Activated CD4-positive, CD25-positive, alpha-beta regulatory T cell treated with anti-CD3 and anti-CD28 coated beads, Interleukin-2, amount 50 U/mL, for 72 hours (primary cell): Measurements from ENCODE around the gene BTBD9.

ENCODE experiments used
- DNase-seq: peaks from one replicate; pipeline ENCODE4 v3.0.0; 2021

The BTBD9 gene

DNA sequence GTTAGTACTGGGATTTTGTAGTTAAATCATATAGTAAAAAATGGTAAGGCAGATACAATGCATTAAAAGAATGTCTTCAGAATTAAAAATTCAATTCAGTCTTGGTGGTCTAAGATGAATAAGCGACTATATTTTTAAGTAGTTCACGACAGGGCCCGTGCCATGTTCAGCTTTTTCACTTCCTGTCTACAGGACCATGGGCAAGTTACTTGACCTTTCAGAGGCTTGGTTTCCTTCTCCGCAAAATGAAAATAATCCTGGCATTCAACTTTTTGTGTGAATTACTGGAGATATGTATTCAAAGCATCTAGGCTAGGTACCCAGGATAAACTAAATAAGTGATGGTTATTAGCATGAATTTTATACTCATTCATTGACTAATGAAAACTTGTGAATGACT is 216.0 kb downstream of the BTBD9 start:
- DNase-seq, result no peak

DNA sequence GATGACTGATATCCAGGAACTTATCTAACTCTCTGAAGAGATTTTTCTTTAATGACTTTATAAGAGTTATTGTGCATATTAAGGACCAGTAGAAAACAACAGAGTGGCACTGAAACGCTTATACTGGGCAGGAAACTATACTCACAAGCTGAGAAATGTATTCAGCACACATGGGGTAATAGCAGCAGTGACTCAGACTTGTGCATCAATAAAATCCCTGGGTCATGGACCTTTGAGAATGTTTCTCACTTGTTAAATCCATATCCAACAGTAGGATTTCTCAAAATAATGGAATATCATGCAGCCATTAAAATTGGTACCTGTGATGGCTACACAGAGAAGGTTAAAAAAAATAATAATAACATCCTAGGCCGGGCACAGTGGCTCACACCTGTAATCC is 219.5 kb downstream of the BTBD9 start:
- DNase-seq, result no peak

DNA sequence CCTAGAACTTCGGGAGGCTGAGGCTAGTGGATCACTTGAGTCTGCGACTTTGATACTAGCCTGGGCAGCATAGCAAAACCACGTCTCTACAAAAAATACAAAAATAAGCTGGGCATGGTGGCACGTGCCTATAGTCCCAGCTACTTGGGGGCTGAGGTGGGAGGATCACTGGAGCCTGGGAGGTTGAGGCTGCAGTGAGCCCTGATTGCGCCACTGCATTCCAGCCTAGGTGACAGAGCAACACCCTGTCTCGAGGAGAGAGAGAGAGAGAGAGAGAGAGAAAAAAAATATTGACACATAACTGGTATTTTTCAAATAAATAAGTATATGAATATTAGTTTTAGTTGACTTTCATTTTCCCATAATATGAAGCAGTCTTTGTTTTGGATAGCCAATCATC is 222.2 kb downstream of the BTBD9 start:
- DNase-seq, result no peak

DNA sequence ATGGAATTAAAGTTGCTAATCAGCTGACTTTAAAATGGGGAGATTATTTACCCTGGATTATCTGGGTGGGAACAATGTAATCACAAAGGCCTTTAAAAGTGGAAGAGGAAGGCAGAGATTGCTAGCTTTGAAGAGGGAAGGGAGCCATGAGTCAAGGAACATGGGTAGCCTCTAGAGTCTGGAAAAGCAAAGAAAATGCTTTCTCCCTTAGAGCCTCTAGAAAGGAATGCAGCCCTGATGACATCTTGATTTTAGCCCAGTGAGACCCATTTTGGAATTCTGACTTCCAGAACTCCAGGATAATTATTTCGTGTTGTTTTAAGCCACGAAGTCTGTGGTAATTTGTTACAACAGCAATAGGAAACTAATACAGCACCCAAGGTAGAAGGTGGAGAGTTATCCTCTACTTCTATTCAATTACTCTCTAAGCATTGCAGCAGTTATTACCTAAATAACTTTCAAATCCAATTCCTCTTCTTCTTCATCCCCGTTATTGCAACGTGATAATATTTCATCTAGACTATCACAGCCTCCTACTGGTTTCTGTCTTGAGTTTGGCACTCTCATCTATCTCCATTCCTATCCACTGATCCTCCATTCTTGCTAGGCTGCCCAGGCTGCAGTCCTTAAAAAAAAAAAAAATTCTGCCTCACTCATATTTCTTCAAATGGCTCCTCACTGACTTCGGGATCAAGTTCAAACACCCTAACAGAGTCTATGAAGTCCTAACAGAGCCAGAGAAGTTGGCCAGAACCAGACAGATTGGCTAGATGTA is 224.3 kb downstream of the BTBD9 start:
- no peak for DNase-seq

DNA sequence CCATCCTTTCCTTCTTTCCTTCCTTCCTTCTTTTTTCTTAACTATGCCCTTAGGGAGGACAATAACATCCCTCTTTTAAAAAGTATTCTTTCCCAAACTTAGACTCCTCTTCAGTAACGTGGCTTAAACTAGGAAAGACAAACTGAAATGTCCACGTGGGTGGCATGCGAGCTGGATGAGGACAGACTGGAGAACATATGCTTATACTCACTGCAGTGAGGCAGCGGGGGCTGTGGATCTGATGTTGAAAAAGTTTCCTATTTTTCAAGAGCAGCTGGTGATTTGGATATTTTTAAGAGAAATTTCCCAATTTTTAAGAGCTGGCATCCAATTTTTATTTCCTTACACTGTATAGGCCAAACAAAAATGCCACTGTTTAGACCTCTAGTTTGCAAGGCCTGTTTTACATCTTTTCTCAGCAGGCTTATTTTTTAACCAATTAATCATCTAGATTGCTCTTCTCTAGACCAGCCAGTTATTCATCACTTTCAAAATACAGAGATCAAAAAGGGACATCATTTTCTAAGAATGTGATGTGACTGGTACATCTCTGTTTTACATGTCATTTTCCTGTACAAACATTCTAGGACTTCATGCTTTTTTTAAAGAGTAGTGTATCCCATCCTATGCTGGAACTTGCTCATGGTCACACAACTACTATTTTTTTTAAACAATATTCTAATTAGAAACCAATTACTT is 226.5 kb downstream of the BTBD9 start:
- no peak for DNase-seq

DNA sequence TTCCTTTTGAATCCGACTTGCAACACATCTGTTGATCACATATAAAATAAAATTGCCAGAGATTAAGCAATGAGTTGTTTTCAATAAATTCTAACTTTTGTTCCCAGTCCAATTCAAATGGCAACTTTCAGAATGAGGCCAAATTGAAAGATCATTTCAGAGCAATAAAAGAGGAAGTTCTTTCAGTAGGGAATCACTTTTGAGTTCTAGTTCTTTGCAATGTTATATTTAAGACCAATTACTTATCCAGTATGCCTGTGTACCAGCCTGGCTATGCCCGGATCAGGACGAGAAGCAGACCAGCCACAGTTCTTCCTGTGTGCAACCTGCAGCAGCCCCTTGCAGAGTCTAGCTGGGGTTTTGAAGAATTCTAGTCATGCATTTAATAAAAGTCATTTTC is 232.5 kb downstream of the BTBD9 start:
- DNase-seq, result no peak

DNA sequence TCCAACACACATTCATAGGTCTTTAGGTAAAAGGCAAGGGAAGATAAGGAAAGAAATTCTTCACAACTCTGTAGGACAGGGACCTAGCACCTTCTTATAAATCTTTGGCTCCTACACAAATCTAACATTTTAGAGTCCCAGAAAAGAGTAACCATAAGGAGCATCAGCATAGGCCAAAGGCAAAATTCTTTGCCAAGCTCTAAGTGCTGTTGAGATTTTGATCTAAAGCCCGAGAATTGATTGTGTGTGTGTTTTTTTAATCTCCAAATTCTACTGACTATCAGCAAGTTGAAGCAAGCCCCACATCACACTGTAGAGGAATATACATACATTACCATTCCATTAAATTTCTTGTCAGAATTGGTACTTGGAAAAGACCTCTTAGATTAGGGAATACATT is 233.6 kb downstream of the BTBD9 start:
- no peak for DNase-seq

DNA sequence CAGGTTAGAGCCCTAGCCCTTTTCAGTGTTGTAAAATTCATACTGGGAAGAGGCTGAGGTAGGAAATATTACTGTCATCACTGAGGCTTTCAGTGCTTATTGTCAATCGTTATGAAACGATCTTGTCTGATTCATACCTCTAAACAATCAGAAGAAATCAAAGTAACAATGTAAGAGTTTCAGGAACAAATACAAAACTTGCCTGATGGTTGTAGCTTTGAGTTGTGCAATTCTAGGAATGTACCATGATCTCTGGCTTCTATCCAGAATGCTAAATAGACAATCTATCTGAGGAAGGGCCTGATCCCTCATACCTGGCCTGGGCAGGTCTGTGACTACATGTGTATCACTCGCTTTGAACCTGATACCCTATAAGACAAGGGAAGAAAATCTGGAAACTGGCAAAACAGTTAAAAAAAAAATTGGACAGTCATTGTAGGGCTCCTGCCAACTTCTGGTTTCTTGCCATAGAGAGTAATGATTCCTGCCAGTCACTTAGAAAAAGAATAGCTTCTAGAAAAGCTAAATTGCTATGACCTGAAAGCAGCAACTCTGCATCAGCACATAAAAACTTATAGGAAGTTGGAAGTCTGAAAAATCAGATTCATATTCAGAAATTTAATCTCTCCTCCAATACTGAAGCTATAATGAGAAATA is 234.7 kb downstream of the BTBD9 start:
- DNase-seq, result no peak

DNA sequence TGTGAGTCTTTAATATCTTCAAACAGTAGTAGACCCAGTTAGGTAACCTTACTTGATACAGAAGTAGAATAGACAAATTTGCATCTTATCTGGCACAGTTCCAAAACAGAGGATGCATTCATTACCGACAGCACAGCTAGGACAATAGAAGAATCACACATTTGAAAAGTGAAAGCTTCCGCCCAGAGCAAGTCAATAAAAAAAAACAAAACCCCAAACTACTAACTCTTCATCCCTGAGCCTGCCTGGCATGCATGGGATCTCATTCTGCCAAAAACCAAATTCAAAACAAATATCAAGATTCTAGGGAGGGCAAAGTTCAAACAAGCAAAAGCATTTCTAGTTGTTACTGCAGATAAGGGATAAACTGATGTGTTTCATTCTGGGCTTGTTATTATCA is 235.4 kb downstream of the BTBD9 start:
- no peak for DNase-seq

DNA sequence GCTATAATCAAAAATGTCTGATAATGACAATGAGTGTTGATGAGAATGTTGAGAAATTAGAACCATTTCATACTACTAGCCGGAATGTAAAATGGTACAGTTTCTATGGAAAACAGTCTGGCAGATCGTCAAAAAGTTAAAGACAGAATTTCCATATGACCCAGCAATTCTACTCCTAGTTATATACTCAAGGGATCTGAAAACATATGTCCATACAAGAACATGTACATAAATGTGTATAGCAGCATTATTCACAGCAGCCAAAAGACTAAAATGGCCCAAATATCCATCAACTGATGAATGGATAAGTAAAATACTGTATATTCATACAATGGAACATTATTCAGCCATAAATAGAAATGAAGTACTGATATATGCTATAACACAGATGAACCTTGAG is 236.2 kb downstream of the BTBD9 start:
- DNase-seq, result no peak

DNA sequence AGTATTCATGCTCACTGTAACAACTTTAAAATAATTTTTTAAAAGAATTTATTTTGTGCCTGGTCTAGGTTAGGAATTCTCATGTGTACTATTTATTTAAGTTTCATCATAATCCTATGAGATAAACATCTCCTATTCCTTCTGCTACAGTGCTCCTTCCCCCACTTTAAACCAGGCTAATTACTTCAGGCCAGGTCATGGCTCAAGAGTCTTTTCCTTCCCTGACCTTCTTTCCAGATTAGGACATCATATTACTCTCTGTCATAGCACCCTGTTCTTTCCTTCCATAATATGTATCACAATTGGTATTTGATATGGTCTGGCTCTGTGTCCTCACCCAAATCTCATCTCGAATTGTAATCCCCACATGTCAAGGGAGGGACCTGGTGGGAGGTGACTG is 239.0 kb downstream of the BTBD9 start:
- no peak for DNase-seq

DNA sequence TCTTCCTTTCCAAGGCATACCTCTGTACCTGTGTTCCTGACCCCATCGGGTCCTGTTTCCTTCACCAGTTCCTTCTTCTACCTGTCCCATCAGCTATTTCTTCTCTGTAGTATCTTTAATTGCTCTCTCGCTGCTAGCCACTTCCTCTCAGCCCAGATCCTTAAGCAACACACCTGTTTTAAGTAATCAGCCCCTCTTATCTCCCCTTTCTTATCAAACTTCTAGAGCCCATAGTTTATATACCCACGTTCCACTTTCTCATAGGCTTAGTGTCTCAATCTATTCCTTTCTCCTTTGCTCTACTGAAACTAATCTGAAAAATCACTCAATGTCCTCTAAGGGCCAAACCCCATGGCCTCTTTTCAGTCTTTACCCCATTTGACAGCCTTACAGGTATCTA is 239.6 kb downstream of the BTBD9 start:
- DNase-seq, result no peak

DNA sequence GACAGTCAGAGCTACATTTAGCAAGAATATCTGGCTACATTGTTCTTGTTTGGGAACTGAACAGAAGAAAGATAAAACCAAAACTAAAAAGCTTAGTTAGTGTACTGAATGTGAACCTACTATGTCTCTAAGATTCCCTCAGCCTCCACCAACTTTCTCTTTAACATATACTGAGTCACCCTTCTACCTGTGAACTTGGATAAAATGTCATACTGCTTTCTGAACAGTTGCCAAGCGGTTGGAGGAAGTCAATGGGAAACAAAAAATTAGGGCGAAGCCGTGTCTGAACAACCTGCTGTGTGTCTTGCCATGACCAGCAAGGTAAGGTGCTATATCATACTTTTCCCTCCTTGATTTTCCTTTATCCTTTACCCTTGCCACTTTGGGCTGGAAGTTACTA is 243.5 kb downstream of the BTBD9 start:
- no peak for DNase-seq

DNA sequence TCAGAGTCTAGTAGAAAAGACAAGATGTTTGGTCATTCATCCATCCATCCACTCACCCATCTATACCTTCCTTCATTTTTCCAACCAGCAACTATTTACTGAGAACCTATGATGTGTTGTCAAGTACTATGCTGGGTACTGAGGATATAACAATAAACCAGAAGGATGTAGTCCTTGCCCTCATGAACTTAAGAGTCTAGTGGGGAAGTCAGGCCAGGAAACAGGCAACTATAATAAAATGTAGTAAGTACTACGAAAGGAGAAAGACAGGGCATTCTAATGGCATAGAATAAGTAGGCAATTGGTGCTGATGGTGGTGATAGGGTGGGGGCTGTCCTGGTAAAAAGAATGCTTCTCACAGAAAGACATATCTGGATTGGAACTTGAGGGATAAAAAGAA is 245.7 kb downstream of the BTBD9 start:
- DNase-seq, result no peak

DNA sequence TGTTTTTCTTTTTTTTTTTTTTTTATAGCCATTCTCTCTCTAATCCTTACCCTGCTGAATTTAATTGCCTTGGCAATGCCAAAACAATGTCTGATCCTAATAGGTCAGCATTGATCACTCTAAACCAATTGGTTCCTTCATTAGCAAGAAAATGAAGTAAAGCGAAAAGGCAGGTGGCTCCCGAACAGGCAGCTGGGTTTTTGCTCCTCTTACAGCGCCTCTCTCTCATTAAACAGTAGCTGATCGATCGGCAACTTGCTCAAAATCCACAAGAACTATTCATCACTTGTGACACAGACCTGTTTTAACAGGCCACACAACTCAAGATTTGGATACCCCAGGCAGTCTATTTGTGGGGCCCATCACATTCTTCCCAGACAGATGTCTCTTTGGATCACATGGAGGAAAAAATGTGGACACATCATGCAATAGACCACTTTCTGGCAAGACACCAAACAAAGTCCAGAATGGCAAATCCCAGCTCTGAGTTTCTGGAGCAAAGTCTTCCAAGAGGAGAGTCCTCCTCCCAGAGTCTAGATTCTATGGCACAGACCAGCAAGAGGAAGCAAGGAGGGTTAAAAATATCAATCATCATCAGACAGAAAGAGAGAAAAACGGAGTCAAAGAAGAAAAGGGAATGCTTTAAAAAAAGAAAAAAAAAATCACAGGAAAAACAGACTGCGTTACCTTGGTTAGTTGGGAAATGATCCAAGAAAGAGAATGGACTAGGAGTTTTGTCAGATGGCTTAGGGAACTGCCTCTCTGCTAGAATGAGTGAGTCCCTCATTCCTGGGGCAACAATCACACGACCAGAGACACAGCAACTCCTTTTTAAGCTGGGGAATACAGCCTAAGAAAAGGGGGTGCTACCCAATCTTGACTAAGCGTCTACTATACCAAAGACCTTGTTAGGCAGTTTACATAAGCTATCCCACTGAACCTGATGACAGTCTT is 247.8 kb downstream of the BTBD9 start:
- no peak for DNase-seq

DNA sequence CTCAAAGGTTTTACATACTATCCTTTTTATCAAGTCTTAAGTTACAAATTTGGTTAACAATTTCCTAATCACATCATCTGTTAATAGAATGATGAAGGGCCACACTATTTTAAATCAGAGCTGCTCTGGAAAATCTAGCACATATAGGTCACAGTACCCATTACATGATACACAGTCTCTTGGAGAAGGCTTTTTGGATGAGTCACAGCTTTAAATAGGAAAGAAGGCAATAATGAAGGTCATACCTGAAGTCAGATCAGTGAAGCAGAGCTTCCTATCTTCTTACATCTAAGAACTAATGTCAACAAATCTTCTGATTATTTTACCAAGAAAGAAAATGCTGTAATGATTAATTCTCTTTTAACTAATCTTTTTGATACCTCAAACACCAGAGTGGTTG is 248.5 kb downstream of the BTBD9 start:
- DNase-seq, result no peak

DNA sequence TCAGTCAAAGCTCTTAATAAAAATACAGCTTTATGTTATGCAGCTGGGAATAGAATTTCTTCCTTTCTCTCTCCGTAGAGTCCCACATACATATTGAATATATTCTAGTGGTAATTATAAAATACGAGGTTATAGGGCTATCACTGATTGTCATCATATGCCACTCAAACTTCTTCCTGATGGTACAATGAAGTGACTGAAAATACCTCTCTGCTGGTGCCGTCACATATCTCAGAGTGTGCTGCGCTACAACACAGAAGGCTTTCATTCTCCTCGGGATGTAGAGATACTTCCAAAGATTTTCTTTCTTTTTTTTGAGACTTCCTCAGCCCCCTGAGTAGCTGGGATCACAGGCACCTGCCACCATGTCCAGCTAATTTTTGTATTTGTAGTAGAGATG is 249.9 kb downstream of the BTBD9 start:
- no peak for DNase-seq

DNA sequence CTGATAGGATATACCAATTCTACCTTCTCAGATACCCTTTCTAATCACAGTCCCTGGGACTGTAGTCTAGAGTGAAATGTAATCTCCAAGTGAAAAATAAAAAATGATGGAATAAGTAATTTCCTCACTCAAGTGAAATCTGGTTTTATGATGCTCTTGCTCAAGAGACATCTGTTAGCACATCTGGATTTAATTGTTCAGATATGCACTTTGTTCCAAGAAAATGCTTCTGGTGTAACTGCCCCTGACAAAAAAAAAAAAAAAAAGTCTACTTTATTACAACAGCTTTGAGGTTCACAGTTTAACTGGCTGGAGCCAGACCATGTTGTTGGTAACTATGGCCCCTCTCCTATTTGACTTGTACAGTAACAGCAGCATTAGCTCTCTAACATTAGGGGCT is 251.8 kb downstream of the BTBD9 start:
- DNase-seq, result no peak

DNA sequence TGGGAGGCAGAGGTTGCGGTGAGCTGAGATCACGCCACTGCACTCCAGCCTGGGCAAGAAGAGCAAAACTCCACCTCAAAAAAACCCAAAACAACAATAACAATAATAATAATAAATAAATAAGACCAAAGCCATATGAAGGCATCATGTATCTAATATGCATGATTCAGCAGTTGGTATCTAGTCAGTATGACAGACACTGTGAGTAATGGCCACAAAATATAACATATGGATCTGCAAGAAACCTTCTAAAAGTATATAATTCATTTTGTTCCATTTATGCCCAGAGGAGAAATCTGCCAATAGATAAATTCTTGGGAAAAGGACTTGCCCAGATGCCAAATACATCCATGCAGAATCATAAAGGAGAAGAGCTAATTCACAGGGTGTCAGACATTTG is 252.3 kb downstream of the BTBD9 start:
- no peak for DNase-seq

DNA sequence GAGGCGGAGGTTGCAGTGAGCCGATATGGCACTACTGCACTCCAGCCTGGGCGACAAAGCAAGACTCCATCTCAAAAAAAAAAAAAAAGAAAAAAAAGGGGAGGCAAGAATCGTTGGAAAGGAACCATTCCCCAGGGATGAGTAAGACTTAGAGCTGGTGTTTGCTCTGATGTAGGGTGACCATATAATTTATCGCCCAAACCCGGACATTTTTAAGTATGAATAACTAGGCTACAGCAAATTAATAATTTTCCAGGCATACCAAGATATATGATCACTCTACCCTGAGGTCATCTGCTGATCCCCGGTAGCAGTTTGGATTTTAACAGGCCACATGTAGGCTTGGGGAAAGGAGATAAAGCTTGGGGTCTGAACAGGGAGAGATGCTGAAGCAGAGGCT is 260.9 kb downstream of the BTBD9 start:
- DNase-seq, result no peak

DNA sequence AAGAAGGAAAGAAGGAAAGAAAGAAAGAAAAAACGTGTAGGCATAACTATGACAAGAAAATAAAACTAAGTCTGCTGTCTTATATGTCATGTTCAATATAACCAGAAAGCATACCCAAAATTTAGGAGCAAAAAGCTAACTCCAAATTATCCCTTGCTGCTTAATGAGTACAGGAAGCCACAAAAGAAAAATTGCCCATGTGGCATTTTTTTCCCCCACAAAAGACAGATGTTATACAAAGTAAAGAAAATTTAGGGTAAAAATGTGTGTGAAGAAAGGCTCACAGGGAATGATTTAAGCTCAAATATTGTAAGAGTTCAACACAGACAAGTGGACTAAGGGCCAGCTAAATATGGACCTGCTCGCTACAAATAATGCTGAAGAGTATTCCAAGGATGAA is 263.8 kb downstream of the BTBD9 start:
- DNase-seq, result no peak

DNA sequence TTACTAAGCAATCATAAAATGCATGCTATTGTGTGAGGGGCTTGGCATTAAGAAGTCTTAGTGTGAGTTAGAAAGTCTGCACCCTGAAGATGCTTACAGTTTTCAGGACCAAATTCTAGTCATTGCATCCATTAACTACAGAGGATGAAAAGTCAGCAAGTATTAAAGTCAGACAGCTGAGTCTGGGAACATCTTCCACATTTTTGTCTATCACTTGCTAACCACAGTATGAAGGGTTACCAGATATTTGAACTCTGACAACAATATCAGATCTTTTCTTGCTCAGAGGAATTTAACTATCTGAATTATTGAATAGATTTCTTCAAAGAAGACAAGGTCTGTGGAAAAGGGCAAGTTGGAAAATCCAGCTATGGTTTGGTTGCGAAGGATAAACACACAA is 264.4 kb downstream of the BTBD9 start:
- DNase-seq, result no peak

DNA sequence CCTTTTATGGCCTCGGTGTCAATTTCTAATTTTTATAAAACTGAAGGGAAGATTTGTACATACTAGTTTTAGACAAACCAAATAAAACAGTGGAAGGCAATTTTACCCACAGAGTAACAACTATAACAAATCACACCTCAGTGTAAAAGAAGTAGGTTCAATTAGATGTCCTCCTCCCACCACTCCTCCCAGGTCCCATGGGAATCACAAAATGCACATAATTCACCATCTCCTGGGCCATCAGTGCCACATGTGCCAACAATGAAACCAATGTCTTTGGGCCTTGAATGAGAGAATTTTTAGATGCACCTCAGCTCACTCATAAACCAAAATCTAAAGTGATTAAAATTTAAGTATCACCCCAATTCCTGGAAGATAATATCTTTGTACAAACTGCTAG is 267.8 kb downstream of the BTBD9 start:
- no peak for DNase-seq
